B cell (primary cell): ENCODE results near the gene SEC14L5. TPM values are rescaled to one million over a fixed set of nuclear protein-coding genes. Genes with fewer than 3 reads are reported as not detected.
"Not testable (repeated sequence)": the region's sequence is repeated elsewhere in the genome, so short reads cannot be mapped to it uniquely, and the experiment has no call there.

Experiments
- ATAC-seq: fragments of 200-7000 bp; cut with Tn5 transposase; one replicate; pipeline ENCODE4 v1.10.0; 2021; ENCODE audit warnings: low read depth, mild to moderate bottlenecking, moderate number of reproducible peaks, moderate library complexity
- CTCF ChIA-PET: fragments of 350-600 bp; sonication (Branson Sonifier 250); formaldehyde crosslinking; loops from one replicate; lab custom pipeline; 2021; ENCODE audit warnings: antibody characterized with exemption, inconsistent platforms; lab: Charles Lee
- POLR2A ChIA-PET: fragments of 350-600 bp; sonication (Branson Sonifier 250); formaldehyde crosslinking; loops from one replicate; lab custom pipeline; 2021; ENCODE audit warnings: antibody characterized with exemption; lab: Charles Lee
- DNase-seq: peaks from one replicate; pipeline ENCODE4 v3.0.0; 2013
- H2AFZ ChIP-seq: 2 replicates; pipeline ENCODE4 v1.6.1; 2012; ENCODE audit warnings: mild to moderate bottlenecking, low read depth, low read length; ENCODE audit not compliant: insufficient read depth, poor library complexity, severe bottlenecking
- H3K27ac ChIP-seq, 2 donors: 1 replicate in 1 of 2; 2 replicates in 1 of 2; pipeline ENCODE4 v1.5.1; 2012 to 2013; ENCODE audit warnings: low read length in 2 of 2, mild to moderate bottlenecking in 2 of 2, moderate library complexity in 1 of 2
- H3K27me3 ChIP-seq, 4 experiments: fragments of 200-600 bp in 1 of 4; sonication (generic) in 1 of 4; replicated peaks in 1 of 4; 1 replicate in 2 of 4; 2 replicates in 2 of 4; pipeline versions ENCODE4 v1.6.1 to v1.7.0; 2013 to 2016; ENCODE audit warnings: low read length in 3 of 4, mild to moderate bottlenecking in 2 of 4, mixed read lengths in 1 of 4, moderate library complexity in 1 of 4; ENCODE audit not compliant: insufficient read depth in 4 of 4, control insufficient read depth in 3 of 4; ENCODE audit errors: control extremely low read depth in 1 of 4
- H3K36me3 ChIP-seq, 2 experiments: replicated peaks in 1 of 2; 1 replicate in 1 of 2; 2 replicates in 1 of 2; pipeline versions ENCODE4 v1.6.1 to v1.7.1; 2013; ENCODE audit warnings: low read length in 1 of 2; ENCODE audit not compliant: insufficient read depth in 2 of 2, control insufficient read depth in 1 of 2; ENCODE audit errors: control extremely low read depth in 1 of 2, extremely low read depth in 1 of 2
- H3K4me1 ChIP-seq, 2 donors: fragments of 200-600 bp in 1 of 2; sonication (generic) in 1 of 2; 1 replicate in 1 of 2; 2 replicates in 1 of 2; pipeline versions ENCODE4 v1.5.1 to v1.6.1; 2013 to 2017; ENCODE audit warnings: low read length in 2 of 2; ENCODE audit not compliant: control insufficient read depth in 2 of 2, insufficient read depth in 2 of 2
- H3K4me2 ChIP-seq: replicated peaks from 2 replicates; pipeline ENCODE3; 2012; ENCODE audit warnings: mild to moderate bottlenecking, low read depth, low read length; ENCODE audit not compliant: poor library complexity, severe bottlenecking
- H3K4me3 ChIP-seq, 5 experiments: fragments of 200-600 bp in 1 of 5; sonication (generic) in 1 of 5; 1 replicate in 3 of 5; 2 replicates in 2 of 5; pipeline versions ENCODE4 v1.5.1 to v1.7.0; 2011 to 2016; ENCODE audit warnings: low read length in 4 of 5, mild to moderate bottlenecking in 4 of 5, low read depth in 2 of 5, control low read depth in 1 of 5, moderate library complexity in 1 of 5; ENCODE audit not compliant: insufficient read depth in 1 of 5; ENCODE audit errors: control extremely low read depth in 1 of 5, extremely low read depth in 1 of 5
- H3K79me2 ChIP-seq: fragments of 200-600 bp; sonication (generic); one replicate; pipeline ENCODE4 v1.6.0; 2016; ENCODE audit warnings: low read length; ENCODE audit not compliant: control insufficient read depth, insufficient read depth
- H3K9ac ChIP-seq: fragments of 200-600 bp; sonication (generic); 2 replicates; pipeline ENCODE4 v1.6.1; 2017; ENCODE audit warnings: mild to moderate bottlenecking, low read length, moderate library complexity
- H3K9me3 ChIP-seq, 3 donors: one replicate each; pipeline versions ENCODE4 v1.6.1 to v1.7.1; 2013; ENCODE audit warnings: low read length in 2 of 3; ENCODE audit not compliant: control insufficient read depth in 2 of 3, insufficient read depth in 1 of 3; ENCODE audit errors: control extremely low read depth in 1 of 3
- H4K20me1 ChIP-seq: 2 replicates; pipeline ENCODE4 v1.6.0; 2012; ENCODE audit warnings: mild to moderate bottlenecking, low read length; ENCODE audit not compliant: insufficient read depth, control insufficient read depth, poor library complexity, severe bottlenecking
- H3K27ac Mint-ChIP-seq: one replicate; pipeline ENCODE4 v1.8.0; 2021; ENCODE audit warnings: mixed read lengths
- H3K27me3 Mint-ChIP-seq: one replicate; pipeline ENCODE4 v1.8.0; 2021; ENCODE audit warnings: mixed read lengths
- H3K4me1 Mint-ChIP-seq: one replicate; pipeline ENCODE4 v1.8.0; 2021; ENCODE audit warnings: mixed read lengths
- H3K4me3 Mint-ChIP-seq: one replicate; pipeline ENCODE4 v1.8.0; 2021; ENCODE audit warnings: mixed read lengths
- H3K9me3 Mint-ChIP-seq: one replicate; pipeline ENCODE4 v1.8.0; 2022; ENCODE audit warnings: mixed read lengths; ENCODE audit not compliant: insufficient read depth
- EZH2 ChIP-seq: IDR thresholded peaks from 2 replicates; pipeline ENCODE4 v1.6.1; 2012; ENCODE audit warnings: borderline replicate concordance, low read depth, mild to moderate bottlenecking, moderate library complexity, low read length; ENCODE audit not compliant: insufficient read depth, poor library complexity, severe bottlenecking
- WGBS: methylation state at CpG from one replicate; pipeline ENCODE4 v1.1.5; 2013; ENCODE audit warnings: missing lambda C conversion rate; ENCODE audit not compliant: insufficient coverage; 5-methylcytosine and 5-hydroxymethylcytosine counted together
- intact Hi-C: fragments of 100-400 bp; cut with micrococcal nuclease; formaldehyde crosslinking; loops from one replicate; pipeline ENCODE4 v1.10.0; 2022
- polyA plus RNA-seq: library from polyadenylated mRNA; depleted of rRNA; stranded (reverse); fragments of >200 nt; gene quantifications from 2 replicates; pipeline ENCODE4 v1.2.3, GENCODE V29; 2012
- total RNA-seq, 2 donors: library from RNA; stranded (reverse); fragments of 120-200 nt in 1 of 2; gene quantifications; 1 replicate in 1 of 2; 2 replicates in 1 of 2; pipeline versions ENCODE4 v1.2.3 to v1.2.4, GENCODE V29; 2013 to 2022
- TF ChIP-seq, protein P1 (sequence below): fragments of 200-600 bp; IDR thresholded peaks from one replicate; pipeline ENCODE4 v1.8.0; 2022; ENCODE audit warnings: antibody characterized with exemption, mild to moderate bottlenecking

SEC14L5 gene
- total and polyA plus RNA-seq, 2 donors (not counting 1 experiment from before 2014, with no cell fraction given): not detected

DNA sequence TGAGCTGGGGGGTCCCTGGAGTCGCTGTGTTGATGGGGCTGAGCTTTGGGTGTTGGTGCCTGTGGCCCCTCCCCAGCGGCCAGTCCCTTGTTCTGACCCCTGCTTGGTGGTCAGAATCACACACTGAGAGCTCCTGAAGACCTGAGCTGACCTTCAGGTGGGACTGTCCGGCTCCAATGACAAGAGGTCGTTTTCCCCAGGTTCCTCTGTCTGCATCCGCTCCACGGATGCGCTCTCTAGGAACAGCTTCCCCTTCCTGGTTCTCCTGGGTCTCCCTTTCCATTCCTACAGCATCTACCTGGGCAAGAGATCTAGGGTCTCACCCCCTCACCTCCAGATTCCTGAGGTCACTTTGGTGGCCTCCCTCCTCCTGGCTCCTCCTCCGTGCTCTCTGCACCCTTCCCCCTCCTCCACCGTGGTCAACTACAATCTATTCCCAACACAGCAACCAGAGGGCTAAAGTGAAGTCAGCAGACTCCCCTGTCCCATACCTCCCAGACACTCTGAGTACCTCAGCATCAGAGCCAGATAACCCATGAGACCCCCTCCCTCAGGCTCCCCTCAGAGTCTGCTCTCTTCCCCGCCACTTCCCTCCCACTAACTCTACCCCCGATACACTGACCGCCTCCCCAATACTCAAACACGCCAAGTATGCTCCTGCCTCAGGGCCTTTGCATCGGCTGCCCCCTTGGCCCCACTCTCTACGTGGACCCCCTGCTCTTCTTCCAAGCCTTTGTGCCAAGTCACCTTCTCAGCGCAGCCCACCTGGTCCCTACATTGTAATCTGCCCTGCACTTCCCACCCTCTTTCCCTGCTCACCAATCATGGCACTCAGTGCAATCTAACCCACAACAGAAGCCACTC, 9.0 kb upstream of the SEC14L5 start:
- H3K4me2 ChIP-seq: no peak overlapping the region
- no peak overlapping the region for H3K27ac ChIP-seq
- H4K20me1 ChIP-seq: no peaks in the 10 kb centered on the region
- Mint-ChIP-seq H3K27ac (no peak overlapping the region), H3K4me3 (no peak overlapping the region), H3K27me3 (peaks cover 21% of the 10 kb centered on the region), H3K9me3 (no peaks in the 10 kb centered on the region), H3K4me1 (peaks cover 6% of the 10 kb centered on the region)
- H3K27me3 ChIP-seq: peaks cover 0 to 4% (median 0%) of the 10 kb centered on the region in 4 experiments
- DNase-seq (no peak), ATAC-seq (no peak)
- no peak overlapping the region for H3K4me3 ChIP-seq
- no peak overlapping the region for H2AFZ ChIP-seq
- no peaks in the 10 kb centered on the region for H3K36me3 ChIP-seq
- TF ChIP-seq, protein P1, sequence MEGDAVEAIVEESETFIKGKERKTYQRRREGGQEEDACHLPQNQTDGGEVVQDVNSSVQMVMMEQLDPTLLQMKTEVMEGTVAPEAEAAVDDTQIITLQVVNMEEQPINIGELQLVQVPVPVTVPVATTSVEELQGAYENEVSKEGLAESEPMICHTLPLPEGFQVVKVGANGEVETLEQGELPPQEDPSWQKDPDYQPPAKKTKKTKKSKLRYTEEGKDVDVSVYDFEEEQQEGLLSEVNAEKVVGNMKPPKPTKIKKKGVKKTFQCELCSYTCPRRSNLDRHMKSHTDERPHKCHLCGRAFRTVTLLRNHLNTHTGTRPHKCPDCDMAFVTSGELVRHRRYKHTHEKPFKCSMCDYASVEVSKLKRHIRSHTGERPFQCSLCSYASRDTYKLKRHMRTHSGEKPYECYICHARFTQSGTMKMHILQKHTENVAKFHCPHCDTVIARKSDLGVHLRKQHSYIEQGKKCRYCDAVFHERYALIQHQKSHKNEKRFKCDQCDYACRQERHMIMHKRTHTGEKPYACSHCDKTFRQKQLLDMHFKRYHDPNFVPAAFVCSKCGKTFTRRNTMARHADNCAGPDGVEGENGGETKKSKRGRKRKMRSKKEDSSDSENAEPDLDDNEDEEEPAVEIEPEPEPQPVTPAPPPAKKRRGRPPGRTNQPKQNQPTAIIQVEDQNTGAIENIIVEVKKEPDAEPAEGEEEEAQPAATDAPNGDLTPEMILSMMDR: no peak
- no peak for TF ChIP-seq EZH2
- H3K4me1 ChIP-seq: no peaks in the 10 kb centered on the region
- intact Hi-C loops: no loop called here
- CTCF ChIA-PET: interaction anchor here (1.2 kb wide), 1 partner anchor 8 kb away, joined by 3 read pairs; no protein-coding TSS in a partner anchor
- 83% methylated on average over 16 of the region's 16 CpGs for WGBS
- no peaks in the 10 kb centered on the region for H3K79me2 ChIP-seq
- POLR2A ChIA-PET: no interaction called here
- peaks cover 0 to 3% (median 0%) of the 10 kb centered on the region in 3 donors for H3K9me3 ChIP-seq
- no peak overlapping the region for H3K9ac ChIP-seq

DNA sequence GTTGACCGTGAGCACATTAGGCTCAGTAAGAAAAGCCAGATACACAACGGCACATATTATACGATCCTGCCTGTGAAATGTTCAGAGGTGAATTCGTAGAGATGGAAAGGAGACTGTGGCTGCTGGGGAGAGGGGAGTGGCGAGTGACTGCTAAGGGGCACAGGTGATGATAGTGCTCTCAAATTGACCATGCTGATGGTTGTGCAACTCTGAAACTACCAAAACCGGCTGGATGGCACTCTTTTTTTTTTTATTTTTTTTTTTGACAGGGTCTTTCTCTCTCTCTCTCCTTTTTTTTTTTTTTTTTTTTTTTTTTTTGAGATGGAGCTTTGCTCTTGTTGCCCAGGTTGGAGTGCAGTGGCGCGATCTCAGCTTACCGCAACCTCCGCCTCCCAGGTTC, 8.1 kb upstream of the SEC14L5 start:
- intact Hi-C loops: loop anchor here (10.0 kb wide), 1 partner anchor 1425 kb away; no protein-coding TSS in a partner anchor
- DNase-seq: no peak
- Mint-ChIP-seq H3K27ac (no peak overlapping the region), H3K4me1 (peaks cover 6% of the 10 kb centered on the region), H3K27me3 (peaks cover 22% of the 10 kb centered on the region), H3K9me3 (no peaks in the 10 kb centered on the region), H3K4me3 (no peak overlapping the region)
- no peaks in the 10 kb centered on the region for H4K20me1 ChIP-seq
- H3K79me2 ChIP-seq: no peaks in the 10 kb centered on the region
- H3K4me3 ChIP-seq: no peak overlapping the region
- TF ChIP-seq, protein P1: no peak
- no peak for TF ChIP-seq EZH2
- no peak overlapping the region for H2AFZ ChIP-seq
- no peak overlapping the region for H3K27ac ChIP-seq
- CTCF ChIA-PET: no interaction called here
- H3K9me3 ChIP-seq: peaks cover 0 to 3% (median 0%) of the 10 kb centered on the region in 3 donors
- ATAC-seq: no peak
- peaks cover 0 to 9% (median 0%) of the 10 kb centered on the region in 4 experiments for H3K27me3 ChIP-seq
- POLR2A ChIA-PET: no interaction called here
- WGBS: 75% methylated on average over 5 of the region's 10 CpGs
- H3K36me3 ChIP-seq: no peaks in the 10 kb centered on the region
- H3K4me1 ChIP-seq: no peaks in the 10 kb centered on the region
- no peak overlapping the region for H3K4me2 ChIP-seq
- no peak overlapping the region for H3K9ac ChIP-seq

DNA sequence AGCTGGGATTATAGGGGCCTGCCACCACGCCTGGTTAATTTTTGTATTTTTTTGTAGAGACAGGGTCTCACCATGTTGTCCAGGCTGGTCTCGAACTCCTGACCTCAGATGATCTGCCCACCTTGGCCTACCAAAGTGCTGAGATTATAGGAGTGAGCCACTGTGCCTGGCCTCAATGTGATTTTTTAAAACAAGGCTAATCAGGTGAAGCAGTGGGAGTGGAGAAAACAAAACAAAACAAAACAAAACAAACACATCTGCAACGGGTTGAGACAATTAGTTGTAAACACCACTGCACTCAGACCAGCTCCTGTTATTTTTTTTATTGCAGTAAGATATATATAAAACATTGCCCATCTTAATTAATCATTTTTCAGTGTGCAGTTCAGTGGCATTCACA, 6.5 kb upstream of the SEC14L5 start:
- CTCF ChIA-PET, H3K79me2 ChIP-seq, H3K9ac ChIP-seq, H3K4me1 ChIP-seq, H3K4me3 ChIP-seq, H2AFZ ChIP-seq, H3K36me3 ChIP-seq, H3K27ac ChIP-seq, H3K9me3 Mint-ChIP-seq, H3K27ac Mint-ChIP-seq, DNase-seq, ATAC-seq, H3K4me2 ChIP-seq, POLR2A ChIA-PET, H3K4me3 Mint-ChIP-seq, H4K20me1 ChIP-seq, H3K9me3 ChIP-seq: not testable (repeated sequence)
- intact Hi-C loops: loop anchor here (10.0 kb wide), 1 partner anchor 1427 kb away; no protein-coding TSS in a partner anchor
- WGBS: 80% methylated on average over 1 of the region's 3 CpGs
- Mint-ChIP-seq H3K27me3 (peaks cover 28% of the 10 kb centered on the region), H3K4me1 (peaks cover 11% of the 10 kb centered on the region)
- H3K27me3 ChIP-seq: peaks cover 0 to 18% (median 3%) of the 10 kb centered on the region in 4 experiments
